Naive thymus-derived CD4-positive, alpha-beta T cell (primary cell): ENCODE results near the gene CNN2. TPM values are rescaled to one million over a fixed set of nuclear protein-coding genes. Genes with fewer than 3 reads are reported as not detected.

Source experiments
- ATAC-seq: fragments of 150-1000 bp; cut with Tn5 transposase; 2 replicates; pipeline ENCODE4 v1.10.0; 2021; ENCODE audit warnings: mild to moderate bottlenecking, moderate library complexity
- CTCF ChIA-PET: fragments of 350-600 bp; sonication (Branson Sonifier 250); formaldehyde crosslinking; loops from one replicate; lab custom pipeline; 2021; ENCODE audit warnings: antibody characterized with exemption; lab: Charles Lee
- POLR2A ChIA-PET: fragments of 350-600 bp; sonication (Branson Sonifier 250); formaldehyde crosslinking; loops from one replicate; lab custom pipeline; 2021; ENCODE audit warnings: antibody characterized with exemption, inconsistent platforms; lab: Charles Lee
- DNase-seq, 9 donors: peaks; one replicate each; pipeline versions ENCODE4 v3.0.0 to v3.0.0-alpha.2; 2020 to 2022; ENCODE audit warnings: mixed read lengths in 1 of 9
- H3K27ac ChIP-seq: one replicate; pipeline ENCODE4 v1.7.0; 2013; ENCODE audit warnings: mild to moderate bottlenecking, low read depth, low read length, moderate library complexity
- H3K27me3 ChIP-seq, 2 donors: one replicate each; pipeline ENCODE4 v1.7.0; 2013; ENCODE audit warnings: low read length in 2 of 2, mild to moderate bottlenecking in 2 of 2, moderate library complexity in 2 of 2; ENCODE audit not compliant: control insufficient read depth in 2 of 2, insufficient read depth in 2 of 2
- H3K36me3 ChIP-seq, 3 experiments: 1 replicate in 2 of 3; 2 replicates in 1 of 3; pipeline ENCODE4 v1.7.0; 2013; ENCODE audit warnings: low read length in 3 of 3, mild to moderate bottlenecking in 3 of 3, moderate library complexity in 1 of 3; ENCODE audit not compliant: insufficient read depth in 3 of 3, control insufficient read depth in 2 of 3
- H3K4me1 ChIP-seq, 2 donors: one replicate each; pipeline ENCODE4 v1.7.0; 2013; ENCODE audit warnings: low read length in 2 of 2, mild to moderate bottlenecking in 2 of 2, moderate library complexity in 1 of 2; ENCODE audit not compliant: control insufficient read depth in 2 of 2, insufficient read depth in 2 of 2
- H3K4me3 ChIP-seq: 2 replicates; pipeline ENCODE4 v1.7.0; 2013; ENCODE audit warnings: mild to moderate bottlenecking, low read length
- H3K9me3 ChIP-seq, 3 experiments: 1 replicate in 2 of 3; 2 replicates in 1 of 3; pipeline ENCODE4 v1.7.0; 2013; ENCODE audit warnings: low read length in 3 of 3; ENCODE audit not compliant: control insufficient read depth in 2 of 3
- H3K27ac Mint-ChIP-seq, 9 donors: one replicate each; pipeline ENCODE4 v1.8.0; 2020 to 2022; ENCODE audit warnings: mixed read lengths in 9 of 9, mild to moderate bottlenecking in 8 of 9, moderate library complexity in 5 of 9, inconsistent platforms in 2 of 9
- H3K27me3 Mint-ChIP-seq, 5 donors: one replicate each; pipeline ENCODE4 v1.8.0; 2021 to 2022; ENCODE audit warnings: mixed read lengths in 5 of 5, mild to moderate bottlenecking in 1 of 5
- H3K36me3 Mint-ChIP-seq, 5 donors: one replicate each; pipeline ENCODE4 v1.8.0; 2020 to 2022; ENCODE audit warnings: mixed read lengths in 5 of 5, mild to moderate bottlenecking in 3 of 5, inconsistent platforms in 1 of 5
- H3K4me1 Mint-ChIP-seq, 7 donors: one replicate each; pipeline ENCODE4 v1.8.0; 2020 to 2022; ENCODE audit warnings: mixed read lengths in 7 of 7, mild to moderate bottlenecking in 3 of 7, inconsistent platforms in 1 of 7
- H3K4me3 Mint-ChIP-seq, 10 donors: one replicate each; pipeline ENCODE4 v1.8.0; 2020 to 2022; ENCODE audit warnings: mild to moderate bottlenecking in 10 of 10, mixed read lengths in 10 of 10, moderate library complexity in 6 of 10, inconsistent platforms in 2 of 10
- H3K9me3 Mint-ChIP-seq, 11 donors: one replicate each; pipeline ENCODE4 v1.8.0; 2020 to 2022; ENCODE audit warnings: mixed read lengths in 11 of 11, mild to moderate bottlenecking in 4 of 11, inconsistent platforms in 1 of 11, moderate library complexity in 1 of 11
- intact Hi-C, 2 donors: fragments of 100-400 bp; cut with micrococcal nuclease; formaldehyde crosslinking; loops; one replicate each; pipeline ENCODE4 v1.15.1; 2023
- polyA plus RNA-seq, 2 donors: library from polyadenylated mRNA; unstranded; fragments of 300-500 nt; fragmentation: Illumina TruSeq; gene quantifications; one replicate each; pipeline ENCODE4 v1.2.3, GENCODE V29; 2021
- total RNA-seq, 6 experiments: library from RNA in 5 of 6; stranded (reverse) in 5 of 6; gene quantifications; 1 replicate in 5 of 6; 2 replicates in 1 of 6; pipeline ENCODE4 v1.2.3 and lab custom pipeline; 2021 to 2026

CNN2 gene
- total and polyA plus RNA-seq, 7 experiments from 2014 or later, result 234 to 704 (median 326) TPM

GRCh38 chr19:1050989-1051788 lies 24.8 kb downstream of the CNN2 start:
- Histone ChIP-seq H3K4me3 (no peak overlapping the region), H3K27me3 (no peaks in the 10 kb centered on the region), H3K27ac (no peak overlapping the region), H3K9me3 (peaks cover 0 to 3% (median 0%) of the 10 kb centered on the region in 3 experiments), H3K4me1 (no peaks in the 10 kb centered on the region), H3K36me3 (peaks cover 0 to 57% (median 0%) of the 10 kb centered on the region in 3 experiments)
- Mint-ChIP-seq H3K4me3 (no peak overlapping the region), H3K36me3 (peaks cover 0 to 21% (median 7%) of the 10 kb centered on the region in 5 donors), H3K27me3 (no peaks in the 10 kb centered on the region), H3K4me1 (peaks cover 0 to 17% (median 5%) of the 10 kb centered on the region in 7 donors), H3K27ac (peak overlapping the region in 6 of 9 donors; percentile 3 to 84 (median 56)), H3K9me3 (peaks cover 0 to 2% (median 0%) of the 10 kb centered on the region in 11 donors)
- ATAC-seq (no peak), DNase-seq (no peak)
- intact Hi-C loops, result no loop called here
- CTCF ChIA-PET, result interaction anchor here (1.1 kb wide), 1 partner anchor 15 kb away, joined by 4 read pairs; no protein-coding TSS in a partner anchor
- POLR2A ChIA-PET, result interaction anchor here (0.9 to 1.6 kb wide), 6 partner anchors 8 to 37 kb away, joined by 3 to 7 read pairs (median 4); partner anchors contain the start of genes ABCA7 and CNN2

GRCh38 chr19:1051791-1052190 lies 25.4 kb downstream of the CNN2 start:
- H3K27ac ChIP-seq, result no peak overlapping the region
- H3K27ac Mint-ChIP-seq, result peak overlapping the region in 6 of 9 donors; percentile 3 to 84 (median 56)
- peaks cover 0 to 7% (median 0%) of the 10 kb centered on the region in 3 experiments for H3K9me3 ChIP-seq
- H3K4me1 Mint-ChIP-seq, result peaks cover 2 to 22% (median 8%) of the 10 kb centered on the region in 7 donors
- peaks cover 0 to 57% (median 0%) of the 10 kb centered on the region in 3 experiments for H3K36me3 ChIP-seq
- H3K4me3 Mint-ChIP-seq, result no peak overlapping the region
- POLR2A ChIA-PET, result interaction anchor here (0.9 to 1.6 kb wide), 5 partner anchors 9 to 37 kb away, joined by 3 to 7 read pairs (median 4); partner anchors contain the start of genes ABCA7 and CNN2
- H3K36me3 Mint-ChIP-seq, result peaks cover 3 to 27% (median 13%) of the 10 kb centered on the region in 5 donors
- no peaks in the 10 kb centered on the region for H3K27me3 Mint-ChIP-seq
- CTCF ChIA-PET, result no interaction called here
- H3K27me3 ChIP-seq, result no peaks in the 10 kb centered on the region
- intact Hi-C loops, result no loop called here
- H3K9me3 Mint-ChIP-seq, result peaks cover 0 to 8% (median 4%) of the 10 kb centered on the region in 11 donors
- H3K4me3 ChIP-seq, result no peak overlapping the region
- ATAC-seq (no peak), DNase-seq (no peak)
- H3K4me1 ChIP-seq, result no peaks in the 10 kb centered on the region

GRCh38 chr19:1052349-1052975 lies 26.1 kb downstream of the CNN2 start:
- Mint-ChIP-seq H3K27me3 (no peaks in the 10 kb centered on the region), H3K9me3 (peaks cover 0 to 15% (median 7%) of the 10 kb centered on the region in 11 donors), H3K36me3 (peaks cover 5 to 34% (median 16%) of the 10 kb centered on the region in 5 donors), H3K27ac (peak overlapping the region in 4 of 9 donors; percentile 34 to 61 (median 46)), H3K4me1 (peaks cover 4 to 27% (median 14%) of the 10 kb centered on the region in 7 donors), H3K4me3 (peak overlapping the region in 1 of 10 donors; percentile 38)
- H3K9me3 ChIP-seq, result peaks cover 0 to 14% (median 0%) of the 10 kb centered on the region in 3 experiments
- H3K4me3 ChIP-seq, result no peak overlapping the region
- POLR2A ChIA-PET, result interaction anchor here (0.6 to 1.8 kb wide), 8 partner anchors 11 to 61 kb away, joined by 3 to 8 read pairs (median 5); partner anchors contain the start of genes ABCA7, ARHGAP45 and CNN2
- ATAC-seq (no peak), DNase-seq (no peak)
- intact Hi-C loops, result no loop called here
- peaks cover 0 to 57% (median 0%) of the 10 kb centered on the region in 3 experiments for H3K36me3 ChIP-seq
- no peak overlapping the region for H3K27ac ChIP-seq
- CTCF ChIA-PET, result no interaction called here
- no peaks in the 10 kb centered on the region for H3K27me3 ChIP-seq
- H3K4me1 ChIP-seq, result peaks cover 3 to 6% of the 10 kb centered on the region in 2 donors

GRCh38 chr19:1053176-1054101 lies 27.0 kb downstream of the CNN2 start:
- peaks cover 0 to 24% (median 8%) of the 10 kb centered on the region in 11 donors for H3K9me3 Mint-ChIP-seq
- ATAC-seq, result no peak
- H3K4me1 Mint-ChIP-seq, result peaks cover 8 to 37% (median 24%) of the 10 kb centered on the region in 7 donors
- intact Hi-C loops, result no loop called here
- ChIA-PET POLR2A (interaction anchor here (0.6 to 1.8 kb wide), 6 partner anchors 13 to 219 kb away, joined by 3 to 8 read pairs (median 4); partner anchors contain the start of genes ABCA7 and ARHGAP45), CTCF (interaction anchor here (5.5 kb wide), 1 partner anchor 13 kb away, joined by 28 read pairs; the partner anchor contains the start of gene ARHGAP45)
- no peaks in the 10 kb centered on the region for H3K27me3 ChIP-seq
- peaks cover 12 to 15% of the 10 kb centered on the region in 2 donors for H3K4me1 ChIP-seq
- DNase-seq, result no peak
- peaks cover 0 to 18% (median 0%) of the 10 kb centered on the region in 3 experiments for H3K9me3 ChIP-seq
- H3K27ac ChIP-seq, result no peak overlapping the region
- H3K36me3 ChIP-seq, result peaks cover 0 to 60% (median 0%) of the 10 kb centered on the region in 3 experiments
- H3K27ac Mint-ChIP-seq, result peak overlapping the region in 4 of 9 donors; percentile 9 to 61 (median 46)
- no peak overlapping the region for H3K4me3 ChIP-seq
- H3K4me3 Mint-ChIP-seq, result no peak overlapping the region
- peaks cover 5 to 44% (median 22%) of the 10 kb centered on the region in 5 donors for H3K36me3 Mint-ChIP-seq
- no peaks in the 10 kb centered on the region for H3K27me3 Mint-ChIP-seq

GRCh38 chr19:1054102-1055027 lies 28.0 kb downstream of the CNN2 start:
- Histone ChIP-seq H3K4me1 (peaks cover 14 to 15% of the 10 kb centered on the region in 2 donors), H3K4me3 (no peak overlapping the region), H3K27me3 (no peaks in the 10 kb centered on the region), H3K36me3 (peaks cover 0 to 58% (median 0%) of the 10 kb centered on the region in 3 experiments), H3K9me3 (peaks cover 0 to 23% (median 0%) of the 10 kb centered on the region in 3 experiments), H3K27ac (no peak overlapping the region)
- POLR2A ChIA-PET, result interaction anchor here (0.8 to 37.6 kb wide), 5 partner anchors 13 to 40 kb away, joined by 3 to 2022 read pairs (median 8); partner anchors contain the start of genes ABCA7, ARHGAP45, GPX4 and POLR2E
- no peaks in the 10 kb centered on the region for H3K27me3 Mint-ChIP-seq
- ATAC-seq (no peak), DNase-seq (no peak)
- intact Hi-C loops, result no loop called here
- no peak overlapping the region for H3K27ac Mint-ChIP-seq
- H3K4me3 Mint-ChIP-seq, result no peak overlapping the region
- peaks cover 0 to 24% (median 8%) of the 10 kb centered on the region in 11 donors for H3K9me3 Mint-ChIP-seq
- peaks cover 5 to 49% (median 22%) of the 10 kb centered on the region in 5 donors for H3K36me3 Mint-ChIP-seq
- CTCF ChIA-PET, result interaction anchor here (0.7 to 5.5 kb wide), 3 partner anchors 12 to 140 kb away, joined by 3 to 28 read pairs (median 4); partner anchors contain the start of gene ARHGAP45
- peaks cover 8 to 39% (median 25%) of the 10 kb centered on the region in 7 donors for H3K4me1 Mint-ChIP-seq
